Parathyroid adenoma (tissue), 2 donors: ENCODE results near the gene ATXN1L.

Experiments used
- H2AFZ ChIP-seq: fragments of 300-600 bp; sonication (generic); one replicate; pipeline ENCODE4 v1.7.0; 2017; ENCODE audit warnings: antibody characterized with exemption, mild to moderate bottlenecking
- H3K27ac ChIP-seq: fragments of 300-600 bp; sonication (generic); one replicate; pipeline ENCODE4 v1.7.0; 2017
- H3K27me3 ChIP-seq: fragments of 300-600 bp; sonication (generic); one replicate; pipeline ENCODE4 v1.7.0; 2017; ENCODE audit warnings: low read length; ENCODE audit not compliant: control insufficient read depth, insufficient read depth
- H3K36me3 ChIP-seq: fragments of 300-600 bp; sonication (generic); one replicate; pipeline ENCODE4 v1.7.0; 2017; ENCODE audit warnings: low read length; ENCODE audit not compliant: control insufficient read depth, insufficient read depth
- H3K4me1 ChIP-seq: fragments of 300-600 bp; sonication (generic); one replicate; pipeline ENCODE4 v1.7.0; 2017; ENCODE audit warnings: control low read depth
- H3K4me2 ChIP-seq: fragments of 300-600 bp; sonication (generic); one replicate; pipeline ENCODE4 v1.7.0; 2017; ENCODE audit warnings: low read length
- H3K4me3 ChIP-seq: fragments of 300-600 bp; sonication (generic); one replicate; pipeline ENCODE4 v1.7.0; 2017; ENCODE audit warnings: low read depth, low read length
- H3K79me2 ChIP-seq: fragments of 300-600 bp; sonication (generic); one replicate; pipeline ENCODE4 v1.7.0; 2017; ENCODE audit warnings: control low read depth
- H3K9ac ChIP-seq: fragments of 300-600 bp; sonication (generic); one replicate; pipeline ENCODE4 v1.7.0; 2017; ENCODE audit warnings: mild to moderate bottlenecking
- H3K9me3 ChIP-seq: fragments of 300-600 bp; sonication (generic); one replicate; pipeline ENCODE4 v1.7.0; 2017; ENCODE audit warnings: low read length; ENCODE audit not compliant: control insufficient read depth
- CTCF ChIP-seq: fragments of 300-600 bp; sonication (generic); IDR thresholded peaks from one replicate; pipeline ENCODE4 v1.7.0; 2017; ENCODE audit warnings: antibody characterized with exemption, mild to moderate bottlenecking
- donor health status: primary hyperparathyroidism.

ATXN1L gene

GRCh38 chr16:71852158-71852557 is 6.4 kb downstream of the ATXN1L start:
- no peak overlapping the region for H3K27ac ChIP-seq

GRCh38 chr16:71852561-71852960 is 6.8 kb downstream of the ATXN1L start:
- no peak overlapping the region for H3K9ac ChIP-seq
- no peaks in the 10 kb centered on the region for H3K36me3 ChIP-seq
- no peaks in the 10 kb centered on the region for H3K27me3 ChIP-seq
- H3K4me1 ChIP-seq = no peaks in the 10 kb centered on the region
- H3K27ac ChIP-seq = no peak overlapping the region
- H3K79me2 ChIP-seq = peaks cover 40% of the 10 kb centered on the region
- no peak for TF ChIP-seq CTCF
- H3K4me2 ChIP-seq = no peak overlapping the region
- H3K9me3 ChIP-seq = no peaks in the 10 kb centered on the region
- no peak overlapping the region for H3K4me3 ChIP-seq
- H2AFZ ChIP-seq = no peak overlapping the region

More at GRCh38 chr16:71852158-71852557, 6.4 kb downstream of the ATXN1L start:
- H3K9ac ChIP-seq = no peak overlapping the region
- no peaks in the 10 kb centered on the region for H3K36me3 ChIP-seq
- peaks cover 40% of the 10 kb centered on the region for H3K79me2 ChIP-seq
- no peaks in the 10 kb centered on the region for H3K27me3 ChIP-seq
- no peak for TF ChIP-seq CTCF
- no peak overlapping the region for H2AFZ ChIP-seq
- H3K9me3 ChIP-seq = no peaks in the 10 kb centered on the region
- H3K4me2 ChIP-seq = no peak overlapping the region
- H3K4me1 ChIP-seq = no peaks in the 10 kb centered on the region
- H3K4me3 ChIP-seq = no peak overlapping the region

- Histone ChIP-seq H3K27ac (no peak overlapping the region), H3K79me2 (peaks cover 37% of the 10 kb centered on the region), H3K4me1 (no peaks in the 10 kb centered on the region), H2AFZ (no peak overlapping the region), H3K27me3 (no peaks in the 10 kb centered on the region), H3K9me3 (no peaks in the 10 kb centered on the region), H3K36me3 (no peaks in the 10 kb centered on the region), H3K4me2 (no peak overlapping the region), H3K4me3 (no peak overlapping the region), H3K9ac (no peak overlapping the region)
- TF ChIP-seq CTCF = no peak
These were observed 7.6 kb downstream of the ATXN1L start for GRCh38 chr16:71853413-71853812.

GRCh38 chr16:71854369-71854948 is 8.7 kb downstream of the ATXN1L start:
- Histone ChIP-seq H3K36me3 (no peaks in the 10 kb centered on the region), H3K4me1 (no peaks in the 10 kb centered on the region)

More at GRCh38 chr16:71854369-71854948, 8.7 kb downstream of the ATXN1L start:
- H3K79me2 ChIP-seq = peaks cover 37% of the 10 kb centered on the region
- H3K27me3 ChIP-seq = no peaks in the 10 kb centered on the region
- no peak for TF ChIP-seq CTCF
- H3K4me3 ChIP-seq = no peak overlapping the region
- no peak overlapping the region for H3K9ac ChIP-seq
- H3K9me3 ChIP-seq = no peaks in the 10 kb centered on the region
- no peak overlapping the region for H3K4me2 ChIP-seq
- no peak overlapping the region for H3K27ac ChIP-seq
- H2AFZ ChIP-seq = no peak overlapping the region
